ENCODE measurements around the gene CBLIF. TPM values are rescaled to one million over a fixed set of nuclear protein-coding genes. Genes with fewer than 3 reads are reported as not detected.

CBLIF gene
- total and polyA plus RNA-seq, 2 of the 13 experiments (the other 11 are each of a cell fraction or from before 2014, with no cell fraction given): not detected

GRCh38 chr11:59813364-59813763 is 31.9 kb downstream of the CBLIF start:
- Histone ChIP-seq H3K9ac (ENCODE audit: insufficient read depth, low read depth, low read length) (no peak overlapping the region), H3K4me2 (ENCODE audit: low read depth, low read length) (no peak overlapping the region), H3K9me3 (ENCODE audit: low read length) (no peaks in the 10 kb centered on the region), H3K27ac (ENCODE audit: extremely low read length, insufficient read depth, low read length) (no peak overlapping the region), H3K27me3 (ENCODE audit: control insufficient read depth in 1 of 2, insufficient read depth in 2 of 2, low read length in 2 of 2) (no peaks in the 10 kb centered on the region), H2AFZ (ENCODE audit: low read length) (no peak overlapping the region), H3K36me3 (replicated peaks in 1 of 2; ENCODE audit: control insufficient read depth in 1 of 2, insufficient read depth in 2 of 2, low read length in 2 of 2) (no peaks in the 10 kb centered on the region), H3K4me1 (ENCODE audit: insufficient read depth, low read length) (peaks cover 30% of the 10 kb centered on the region), H4K20me1 (ENCODE audit: insufficient read depth, low read length) (no peaks in the 10 kb centered on the region), H3K79me2 (ENCODE audit: insufficient read depth, low read length) (peaks cover 4% of the 10 kb centered on the region), H3K4me3 (replicated peaks in 1 of 3; ENCODE audit: insufficient read depth in 1 of 3, low read depth in 2 of 3, low read length in 3 of 3) (no peak overlapping the region)
- FAIRE-seq: no peak
- intact Hi-C loops (cut with micrococcal nuclease; ENCODE audit: unreplicated experiment) (no loop called here), in situ Hi-C loops (cut with HindIII; ENCODE audit: extremely low pct_ligation_motif_present, low pct_unique_long_range_greater_than_20kb) (no loop called here)
- no peak for ATAC-seq
- no TSS peak for BruUV-seq (replicated peaks)
- 81% methylated on average over 1 of the region's 1 CpG for WGBS (ENCODE audit: low lambda C conversion rate)
- no peak for TF ChIP-seq SRSF9 (IDR thresholded peaks at IDR 0.05; ENCODE audit: borderline replicate concordance, insufficient read depth, low read depth, low read length, poor library complexity, severe bottlenecking)
- no peak for TF ChIP-seq MIER2 (CRISPR knock-in tag; IDR thresholded peaks at IDR 0.05)
- TF ChIP-seq ZNF501 (CRISPR knock-in tag; IDR thresholded peaks at IDR 0.05): no peak
- no peak for TF ChIP-seq BCL3 (CRISPR knock-in tag; IDR thresholded peaks at IDR 0.05)
- TF ChIP-seq CBX2 (IDR thresholded peaks at IDR 0.05; ENCODE audit: low read depth, low read length): no peak
- TF ChIP-seq CBX2 (CRISPR knock-in tag; IDR thresholded peaks at IDR 0.05; ENCODE audit: low read depth): no peak
- TF ChIP-seq KLF12 (CRISPR knock-in tag; IDR thresholded peaks at IDR 0.05; ENCODE audit: borderline replicate concordance): no peak
- TF ChIP-seq DZIP1 (CRISPR knock-in tag; IDR thresholded peaks at IDR 0.05): no peak
- no peak for TF ChIP-seq STAT6 (CRISPR knock-in tag; IDR thresholded peaks at IDR 0.05; ENCODE audit: borderline replicate concordance)
- TF ChIP-seq ZNF496 (CRISPR knock-in tag; IDR thresholded peaks at IDR 0.05; ENCODE audit: insufficient replicate concordance): no peak
- TF ChIP-seq SUZ12 (IDR thresholded peaks at IDR 0.05; ENCODE audit: low read depth, low read length): no peak
- TF ChIP-seq ZNF296 (CRISPR knock-in tag; conservative IDR thresholded peaks at IDR 0.05): no peak
- no peak for TF ChIP-seq ZBTB4 (CRISPR knock-in tag; IDR thresholded peaks at IDR 0.05; ENCODE audit: borderline replicate concordance)
- TF ChIP-seq SP1 (IDR thresholded peaks at IDR 0.05): no peak
- no peak for TF ChIP-seq SP1 (CRISPR knock-in tag; IDR thresholded peaks at IDR 0.05)
- ChIA-PET POLR2A (no interaction called here), CTCF (ENCODE audit: low intra/inter-chr PET ratio, low total read pairs) (no interaction called here)
- DNase-seq (ENCODE audit: low spot score): no peak
